WTC11 (cell line): ENCODE data around the gene TYSND1. TPM values are rescaled to one million over a fixed set of nuclear protein-coding genes. Genes with fewer than 3 reads are reported as not detected.

Experiments used
- AR ChIP-seq: fragments of 250-450 bp; sonication (Bioruptor Pico); IDR thresholded peaks from 2 replicates; pipeline ENCODE4 v1.9.0; 2021; ENCODE audit warnings: mild to moderate bottlenecking
- ARID4B ChIP-seq: sonication (generic); formaldehyde crosslinking; IDR thresholded peaks from 2 replicates; pipeline ENCODE4 v1.8.0; 2023; ENCODE audit warnings: missing genetic modification reagents, mild to moderate bottlenecking, borderline replicate concordance
- ATF1 ChIP-seq: sonication (generic); formaldehyde crosslinking; IDR thresholded peaks from 2 replicates; pipeline ENCODE4 v1.8.1; 2023; ENCODE audit warnings: mild to moderate bottlenecking, moderate library complexity, missing genetic modification reagents
- CDX4 ChIP-seq: fragments of 250-450 bp; sonication (Bioruptor Pico); IDR thresholded peaks from 2 replicates; pipeline ENCODE4 v1.9.0; 2021; ENCODE audit warnings: moderate library complexity, mild to moderate bottlenecking, inconsistent platforms, borderline replicate concordance
- CTCF ChIP-seq: fragments of 200-600 bp; IDR thresholded peaks from 2 replicates; pipeline ENCODE4 v1.8.0; 2022; ENCODE audit warnings: antibody characterized with exemption
- E2F5 ChIP-seq: sonication (generic); formaldehyde crosslinking; IDR thresholded peaks from 2 replicates; pipeline ENCODE4 v1.8.1; 2022; ENCODE audit warnings: mild to moderate bottlenecking, moderate library complexity, missing genetic modification reagents
- ELF4 ChIP-seq: sonication (generic); formaldehyde crosslinking; IDR thresholded peaks from 2 replicates; pipeline ENCODE4 v1.8.1; 2022; ENCODE audit warnings: low read depth, mild to moderate bottlenecking, moderate library complexity, missing genetic modification reagents
- ESRRA ChIP-seq: sonication (generic); formaldehyde crosslinking; IDR thresholded peaks from 2 replicates; pipeline ENCODE4 v1.8.1; 2022; ENCODE audit warnings: mild to moderate bottlenecking, missing genetic modification reagents, borderline replicate concordance
- JAZF1 ChIP-seq: fragments of 250-450 bp; sonication (Bioruptor Pico); IDR thresholded peaks from 2 replicates; pipeline ENCODE4 v1.9.0; 2021; ENCODE audit warnings: moderate library complexity, mild to moderate bottlenecking, inconsistent platforms
- ZNF416 ChIP-seq: fragments of 250-450 bp; sonication (Bioruptor Pico); IDR thresholded peaks from 2 replicates; pipeline ENCODE4 v1.9.0; 2021; ENCODE audit warnings: mild to moderate bottlenecking, inconsistent platforms
- total RNA-seq: library from RNA; stranded (reverse); gene quantifications from 3 replicates; pipeline ENCODE4 v1.2.3, GENCODE V29; 2021
- TF ChIP-seq, protein P1 (sequence below): fragments of 250-450 bp; sonication (Bioruptor Pico); IDR thresholded peaks from 2 replicates; pipeline ENCODE4 v1.8.0; 2021; ENCODE audit warnings: mild to moderate bottlenecking
- TF ChIP-seq, protein P2 (sequence below): sonication (generic); formaldehyde crosslinking; conservative IDR thresholded peaks from 2 replicates; pipeline ENCODE4 v1.8.1; 2023; ENCODE audit warnings: mild to moderate bottlenecking, low read depth, missing genetic modification reagents, moderate library complexity
- TF ChIP-seq, protein P3 (sequence below): sonication (generic); formaldehyde crosslinking; IDR thresholded peaks from 2 replicates; pipeline ENCODE4 v1.8.0; 2022; ENCODE audit warnings: mild to moderate bottlenecking, missing genetic modification reagents
- TF ChIP-seq, protein P4 (sequence below): sonication (generic); formaldehyde crosslinking; IDR thresholded peaks from 2 replicates; pipeline ENCODE4 v1.8.0; 2022; ENCODE audit warnings: mild to moderate bottlenecking, missing genetic modification reagents
- TF ChIP-seq, protein P5 (sequence below): sonication (generic); formaldehyde crosslinking; IDR thresholded peaks from 2 replicates; pipeline ENCODE4 v1.8.1; 2023; ENCODE audit warnings: mild to moderate bottlenecking, missing genetic modification reagents

TYSND1 gene
- total RNA-seq, 1 experiment from 2014 or later = 18.9 TPM

DNA sequence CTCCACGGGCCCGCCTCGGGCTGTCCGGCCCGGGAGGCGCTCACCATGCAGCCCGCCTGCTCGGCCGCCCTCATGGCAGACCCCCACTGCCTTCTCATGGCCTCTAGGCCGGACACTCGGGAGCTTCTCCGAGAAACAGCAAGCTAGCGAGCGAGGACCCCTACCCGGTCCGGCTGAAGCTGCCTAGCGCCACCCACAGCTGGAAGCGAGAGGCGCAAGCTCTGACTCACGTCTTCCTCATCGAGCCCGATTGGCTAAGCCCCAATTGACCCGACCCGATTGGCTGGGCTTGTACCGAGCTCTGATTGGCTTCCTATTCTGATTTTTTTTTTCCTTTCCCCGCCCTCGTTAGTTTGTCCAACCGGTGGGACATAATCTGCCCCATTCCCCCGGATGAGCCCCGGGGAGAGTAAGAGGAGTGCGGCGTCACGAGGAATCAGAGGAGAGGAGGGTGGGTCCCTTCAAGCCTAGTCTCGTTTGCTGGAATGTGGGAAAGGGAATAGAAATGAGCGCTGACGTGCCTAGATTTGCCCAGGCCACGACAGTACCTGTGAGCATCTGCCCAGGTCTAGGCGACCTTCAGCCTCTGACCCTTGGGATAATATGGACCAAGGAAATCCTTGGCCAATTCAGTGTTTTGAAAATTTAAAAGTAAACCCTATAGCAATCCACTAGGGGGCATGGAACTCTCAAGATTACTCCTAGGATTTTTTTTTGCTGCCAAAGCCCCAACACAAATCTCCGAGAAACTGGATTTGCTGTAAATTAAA is at the start of gene TYSND1 (continued):
- TF ChIP-seq, protein P1, sequence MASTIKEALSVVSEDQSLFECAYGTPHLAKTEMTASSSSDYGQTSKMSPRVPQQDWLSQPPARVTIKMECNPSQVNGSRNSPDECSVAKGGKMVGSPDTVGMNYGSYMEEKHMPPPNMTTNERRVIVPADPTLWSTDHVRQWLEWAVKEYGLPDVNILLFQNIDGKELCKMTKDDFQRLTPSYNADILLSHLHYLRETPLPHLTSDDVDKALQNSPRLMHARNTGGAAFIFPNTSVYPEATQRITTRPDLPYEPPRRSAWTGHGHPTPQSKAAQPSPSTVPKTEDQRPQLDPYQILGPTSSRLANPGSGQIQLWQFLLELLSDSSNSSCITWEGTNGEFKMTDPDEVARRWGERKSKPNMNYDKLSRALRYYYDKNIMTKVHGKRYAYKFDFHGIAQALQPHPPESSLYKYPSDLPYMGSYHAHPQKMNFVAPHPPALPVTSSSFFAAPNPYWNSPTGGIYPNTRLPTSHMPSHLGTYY (CRISPR knock-in tag) = peak; percentile 69; the same call in 1 of the 2 replicates
- TF ChIP-seq, protein P2, sequence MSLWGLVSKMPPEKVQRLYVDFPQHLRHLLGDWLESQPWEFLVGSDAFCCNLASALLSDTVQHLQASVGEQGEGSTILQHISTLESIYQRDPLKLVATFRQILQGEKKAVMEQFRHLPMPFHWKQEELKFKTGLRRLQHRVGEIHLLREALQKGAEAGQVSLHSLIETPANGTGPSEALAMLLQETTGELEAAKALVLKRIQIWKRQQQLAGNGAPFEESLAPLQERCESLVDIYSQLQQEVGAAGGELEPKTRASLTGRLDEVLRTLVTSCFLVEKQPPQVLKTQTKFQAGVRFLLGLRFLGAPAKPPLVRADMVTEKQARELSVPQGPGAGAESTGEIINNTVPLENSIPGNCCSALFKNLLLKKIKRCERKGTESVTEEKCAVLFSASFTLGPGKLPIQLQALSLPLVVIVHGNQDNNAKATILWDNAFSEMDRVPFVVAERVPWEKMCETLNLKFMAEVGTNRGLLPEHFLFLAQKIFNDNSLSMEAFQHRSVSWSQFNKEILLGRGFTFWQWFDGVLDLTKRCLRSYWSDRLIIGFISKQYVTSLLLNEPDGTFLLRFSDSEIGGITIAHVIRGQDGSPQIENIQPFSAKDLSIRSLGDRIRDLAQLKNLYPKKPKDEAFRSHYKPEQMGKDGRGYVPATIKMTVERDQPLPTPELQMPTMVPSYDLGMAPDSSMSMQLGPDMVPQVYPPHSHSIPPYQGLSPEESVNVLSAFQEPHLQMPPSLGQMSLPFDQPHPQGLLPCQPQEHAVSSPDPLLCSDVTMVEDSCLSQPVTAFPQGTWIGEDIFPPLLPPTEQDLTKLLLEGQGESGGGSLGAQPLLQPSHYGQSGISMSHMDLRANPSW = no peak
- TF ChIP-seq CDX4 (CRISPR knock-in tag) = no peak
- TF ChIP-seq CTCF = peak; percentile 17; the same call in 1 of the 2 replicates
- TF ChIP-seq AR = no peak; the same call in 1 of the 2 replicates
- TF ChIP-seq ELF4 = no peak
- 0 out of 2 replicates have a peak, but pooled peaks have one; percentile 46 for TF ChIP-seq ATF1
- peak; percentile 80; the same call in 1 of the 2 replicates for TF ChIP-seq ESRRA
- TF ChIP-seq E2F5 (CRISPR knock-in tag) = peak; percentile 37; the same call in 1 of the 2 replicates
- no peak for TF ChIP-seq JAZF1 (CRISPR knock-in tag)
- TF ChIP-seq, protein P3, sequence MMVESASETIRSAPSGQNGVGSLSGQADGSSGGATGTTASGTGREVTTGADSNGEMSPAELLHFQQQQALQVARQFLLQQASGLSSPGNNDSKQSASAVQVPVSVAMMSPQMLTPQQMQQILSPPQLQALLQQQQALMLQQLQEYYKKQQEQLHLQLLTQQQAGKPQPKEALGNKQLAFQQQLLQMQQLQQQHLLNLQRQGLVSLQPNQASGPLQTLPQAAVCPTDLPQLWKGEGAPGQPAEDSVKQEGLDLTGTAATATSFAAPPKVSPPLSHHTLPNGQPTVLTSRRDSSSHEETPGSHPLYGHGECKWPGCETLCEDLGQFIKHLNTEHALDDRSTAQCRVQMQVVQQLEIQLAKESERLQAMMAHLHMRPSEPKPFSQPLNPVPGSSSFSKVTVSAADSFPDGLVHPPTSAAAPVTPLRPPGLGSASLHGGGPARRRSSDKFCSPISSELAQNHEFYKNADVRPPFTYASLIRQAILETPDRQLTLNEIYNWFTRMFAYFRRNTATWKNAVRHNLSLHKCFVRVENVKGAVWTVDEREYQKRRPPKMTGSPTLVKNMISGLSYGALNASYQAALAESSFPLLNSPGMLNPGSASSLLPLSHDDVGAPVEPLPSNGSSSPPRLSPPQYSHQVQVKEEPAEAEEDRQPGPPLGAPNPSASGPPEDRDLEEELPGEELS (CRISPR knock-in tag) = no peak
- TF ChIP-seq ZNF416 (CRISPR knock-in tag) = peak; percentile 36; the same call in 1 of the 2 replicates
- TF ChIP-seq, protein P4, sequence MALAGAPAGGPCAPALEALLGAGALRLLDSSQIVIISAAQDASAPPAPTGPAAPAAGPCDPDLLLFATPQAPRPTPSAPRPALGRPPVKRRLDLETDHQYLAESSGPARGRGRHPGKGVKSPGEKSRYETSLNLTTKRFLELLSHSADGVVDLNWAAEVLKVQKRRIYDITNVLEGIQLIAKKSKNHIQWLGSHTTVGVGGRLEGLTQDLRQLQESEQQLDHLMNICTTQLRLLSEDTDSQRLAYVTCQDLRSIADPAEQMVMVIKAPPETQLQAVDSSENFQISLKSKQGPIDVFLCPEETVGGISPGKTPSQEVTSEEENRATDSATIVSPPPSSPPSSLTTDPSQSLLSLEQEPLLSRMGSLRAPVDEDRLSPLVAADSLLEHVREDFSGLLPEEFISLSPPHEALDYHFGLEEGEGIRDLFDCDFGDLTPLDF (CRISPR knock-in tag) = no peak
- TF ChIP-seq ARID4B (CRISPR knock-in tag) = no peak; the same call in 1 of the 2 replicates
- TF ChIP-seq, protein P5, sequence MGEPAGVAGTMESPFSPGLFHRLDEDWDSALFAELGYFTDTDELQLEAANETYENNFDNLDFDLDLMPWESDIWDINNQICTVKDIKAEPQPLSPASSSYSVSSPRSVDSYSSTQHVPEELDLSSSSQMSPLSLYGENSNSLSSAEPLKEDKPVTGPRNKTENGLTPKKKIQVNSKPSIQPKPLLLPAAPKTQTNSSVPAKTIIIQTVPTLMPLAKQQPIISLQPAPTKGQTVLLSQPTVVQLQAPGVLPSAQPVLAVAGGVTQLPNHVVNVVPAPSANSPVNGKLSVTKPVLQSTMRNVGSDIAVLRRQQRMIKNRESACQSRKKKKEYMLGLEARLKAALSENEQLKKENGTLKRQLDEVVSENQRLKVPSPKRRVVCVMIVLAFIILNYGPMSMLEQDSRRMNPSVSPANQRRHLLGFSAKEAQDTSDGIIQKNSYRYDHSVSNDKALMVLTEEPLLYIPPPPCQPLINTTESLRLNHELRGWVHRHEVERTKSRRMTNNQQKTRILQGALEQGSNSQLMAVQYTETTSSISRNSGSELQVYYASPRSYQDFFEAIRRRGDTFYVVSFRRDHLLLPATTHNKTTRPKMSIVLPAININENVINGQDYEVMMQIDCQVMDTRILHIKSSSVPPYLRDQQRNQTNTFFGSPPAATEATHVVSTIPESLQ (CRISPR knock-in tag) = no peak
